GM12878 (cell line): ENCODE data around the gene CLPTM1L. TPM values are rescaled to one million over a fixed set of nuclear protein-coding genes. Genes with fewer than 3 reads are reported as not detected.

Source experiments
- ATAC-seq: fragments of 200-7000 bp; cut with Tn5 transposase; 3 replicates; pipeline ENCODE4 v1.9.1; 2020; ENCODE audit warnings: mild to moderate bottlenecking, moderate library complexity
- BruUV-seq: library from RNA; stranded (reverse); fragments of 400-500 nt; replicated peaks from 2 replicates; lab custom pipeline; 2021; lab: Mats Ljungman, UMichigan
- CTCF ChIA-PET: fragments of 300-600 bp; sonication (Branson Sonifier 250); formaldehyde crosslinking; extraction: SDS; loops from one replicate; lab custom pipeline; 2021; ENCODE audit warnings: inconsistent platforms; lab: Yijun Ruan, JAX
- POLR2A ChIA-PET: fragments of 350-600 bp; formaldehyde crosslinking; extraction: SDS; loops from one replicate; lab custom pipeline; 2021; ENCODE audit warnings: inconsistent platforms; lab: Charles Lee
- RAD21 ChIA-PET: fragments of 300-600 bp; sonication (Branson Sonifier 250); formaldehyde crosslinking; loops from one replicate; lab custom pipeline; 2023; ENCODE audit warnings: antibody characterized with exemption; ENCODE audit not compliant: unreplicated experiment; lab: Charles Lee
- SMC1A ChIA-PET: fragments of 300-600 bp; sonication (Branson Sonifier 250); formaldehyde crosslinking; loops from one replicate; lab custom pipeline; 2023; ENCODE audit not compliant: unreplicated experiment, uncharacterized antibody; lab: Charles Lee
- DNase-seq: peaks from one replicate; pipeline ENCODE4 v3.0.0-alpha.2; 2011; ENCODE audit warnings: low read depth, low spot score
- FAIRE-seq: peaks from 3 replicates; lab custom pipeline; 2011; peaks lifted over from hg19 to GRCh38; lab: Jason Lieb, UNC
- H2AFZ ChIP-seq: 2 replicates; pipeline ENCODE4 v1.6.0; 2011; ENCODE audit warnings: low read depth, low read length, control low read depth; ENCODE audit not compliant: control insufficient read depth
- H3K27ac ChIP-seq: 2 replicates; pipeline ENCODE4 v1.5.1; 2011; ENCODE audit warnings: control low read depth; ENCODE audit not compliant: control insufficient read depth, insufficient read depth
- H3K27me3 ChIP-seq, 2 experiments: replicated peaks in 1 of 2; 2 replicates each; pipeline versions ENCODE4 v1.6.0 to v1.6.1; 2011; ENCODE audit warnings: low read length in 1 of 2; ENCODE audit not compliant: control insufficient read depth in 2 of 2, insufficient read depth in 2 of 2
- H3K36me3 ChIP-seq, 2 experiments: 2 replicates each; pipeline ENCODE4 v1.5.1; 2011; ENCODE audit warnings: low read length in 1 of 2; ENCODE audit not compliant: control insufficient read depth in 2 of 2, insufficient read depth in 2 of 2
- H3K4me1 ChIP-seq: 2 replicates; pipeline ENCODE4 v1.6.1; 2011; ENCODE audit warnings: mild to moderate bottlenecking, low read length, moderate library complexity, mixed read lengths; ENCODE audit not compliant: control insufficient read depth, insufficient read depth
- H3K4me2 ChIP-seq: 2 replicates; pipeline ENCODE4 v1.6.0; 2011; ENCODE audit warnings: control low read depth; ENCODE audit not compliant: control insufficient read depth, insufficient read depth
- H3K4me3 ChIP-seq: fragments of 200-600 bp; sonication (generic); 2 replicates; pipeline ENCODE4 v1.5.1; 2016
- H3K79me2 ChIP-seq: 2 replicates; pipeline ENCODE4 v1.6.0; 2011; ENCODE audit warnings: low read length; ENCODE audit not compliant: control insufficient read depth, insufficient read depth
- H3K9ac ChIP-seq: 2 replicates; pipeline ENCODE4 v1.8.0; 2011; ENCODE audit warnings: low read length, control low read depth, mixed read lengths; ENCODE audit not compliant: control insufficient read depth, insufficient read depth
- H3K9me3 ChIP-seq: replicated peaks from 3 replicates; pipeline ENCODE4 v1.5.1; 2011; ENCODE audit warnings: mild to moderate bottlenecking, low read length; ENCODE audit not compliant: control insufficient read depth, insufficient read depth
- H4K20me1 ChIP-seq: 2 replicates; pipeline ENCODE4 v1.6.0; 2011; ENCODE audit not compliant: control insufficient read depth, insufficient read depth
- BACH1 ChIP-seq: fragments of 450-650 bp; IDR thresholded peaks from 2 replicates; pipeline ENCODE4 v1.6.1; 2017; ENCODE audit warnings: mild to moderate bottlenecking, borderline replicate concordance
- CBX3 ChIP-seq: fragments of 200-600 bp; sonication (generic); IDR thresholded peaks from 2 replicates; pipeline ENCODE4 v1.6.1; 2016; ENCODE audit warnings: low read depth, borderline replicate concordance
- CBX5 ChIP-seq: sonication (generic); IDR thresholded peaks from 2 replicates; pipeline ENCODE4 v1.6.1; 2016; ENCODE audit warnings: low read depth, moderate library complexity, mild to moderate bottlenecking, inconsistent platforms
- HDAC6 ChIP-seq: fragments of 200-600 bp; sonication (generic); IDR thresholded peaks from one replicate; pipeline ENCODE4 v1.8.0; 2017; ENCODE audit warnings: antibody characterized with exemption; ENCODE audit not compliant: unreplicated experiment
- SREBF2 ChIP-seq: IDR thresholded peaks from 2 replicates; pipeline ENCODE4 v1.6.1; 2012; ENCODE audit warnings: mild to moderate bottlenecking, low read length
- WGBS: methylation state at CpG from one replicate; pipeline ENCODE4 v1.1.6; 2016; ENCODE audit warnings: low lambda C conversion rate; ENCODE audit not compliant: insufficient replicate concordance, insufficient coverage; ENCODE audit errors: missing lambda C conversion rate; 5-methylcytosine and 5-hydroxymethylcytosine counted together
- in situ Hi-C: fragments of 300-500 bp; cut with MboI; formaldehyde crosslinking; loops from 9 replicates; pipeline ENCODE4 v1.14.3; 2018; ENCODE audit warnings: mixed read lengths
- intact Hi-C: fragments of 100-400 bp; cut with micrococcal nuclease; formaldehyde crosslinking; loops from one replicate; pipeline ENCODE4 v1.14.2; 2022; ENCODE audit not compliant: unreplicated experiment
- polyA plus RNA-seq, 11 experiments: library from polyadenylated mRNA; depleted of rRNA in 4 of 11; unstranded in 6 of 11; stranded (reverse) in 5 of 11; fragments of >200 nt; fragmentation: Nextera tagmentation in 4 of 11; fragmentation: Illumina TruSeq in 1 of 11; extraction: Ambion mirVana in 4 of 11; extraction: Trizol in 1 of 11; gene quantifications; 1 replicate in 1 of 11; 2 replicates in 10 of 11; pipeline versions ENCODE4 v1.2.1 to v1.2.3, GENCODE V29; 2011 to 2016; ENCODE audit warnings: inconsistent platforms in 2 of 11, missing spikeins in 2 of 11, low read depth in 1 of 11
- total RNA-seq, 4 experiments: library from RNA; depleted of rRNA in 3 of 4; stranded (reverse); fragments of >200 nt in 3 of 4; fragmentation: Illumina TruSeq in 1 of 4; extraction: Trizol in 1 of 4; gene quantifications; 2 replicates each; pipeline versions ENCODE4 v1.2.1 to v1.2.3, GENCODE V29; 2013 to 2021

Gene CLPTM1L
- total and polyA plus RNA-seq, 10 of the 15 experiments (the other 5 are each of a cell fraction or from before 2014, with no cell fraction given) = 2.9 to 278 (median 135) TPM

- 58% methylated on average over 10 of the region's 10 CpGs for WGBS
Measured at GRCh38 chr5:1277781-1278180, 67.1 kb downstream of the CLPTM1L start.

GRCh38 chr5:1277331-1277730 lies 67.6 kb downstream of the CLPTM1L start:
- Histone ChIP-seq H3K36me3 (peaks cover 0 to 14% of the 10 kb centered on the region in 2 experiments; a peak in 2 of 4 replicates), H3K79me2 (no peaks in the 10 kb centered on the region), H3K27ac (no peak overlapping the region), H3K4me3 (no peak overlapping the region), H3K9me3 (no peaks in the 10 kb centered on the region; the same call in 2 of the 3 replicates), H3K4me1 (no peaks in the 10 kb centered on the region), H3K4me2 (no peak overlapping the region), H3K27me3 (no peaks in the 10 kb centered on the region), H3K9ac (no peak overlapping the region), H2AFZ (no peak overlapping the region), H4K20me1 (no peaks in the 10 kb centered on the region)
- intact Hi-C loops (no loop called here), in situ Hi-C loops (no loop called here)
- no peak for FAIRE-seq
- RAD21 ChIA-PET = no interaction called here
- no TSS peak for BruUV-seq
- POLR2A ChIA-PET = no interaction called here
- no peak for TF ChIP-seq HDAC6
- DNase-seq = no peak
- SMC1A ChIA-PET = no interaction called here
- 70% methylated on average over 17 of the region's 21 CpGs for WGBS
- CTCF ChIA-PET = no interaction called here
- no peak for ATAC-seq

More at GRCh38 chr5:1277781-1278180, 67.1 kb downstream of the CLPTM1L start:
- Histone ChIP-seq H4K20me1 (no peaks in the 10 kb centered on the region), H3K9ac (no peak overlapping the region), H3K27me3 (no peaks in the 10 kb centered on the region), H3K27ac (no peak overlapping the region), H3K36me3 (peaks cover 0 to 14% of the 10 kb centered on the region in 2 experiments; a peak in 2 of 4 replicates), H3K79me2 (no peaks in the 10 kb centered on the region), H3K4me2 (no peak overlapping the region), H3K4me3 (no peak overlapping the region), H3K9me3 (no peaks in the 10 kb centered on the region; the same call in 2 of the 3 replicates), H2AFZ (no peak overlapping the region), H3K4me1 (no peaks in the 10 kb centered on the region)
- RAD21 ChIA-PET = no interaction called here
- CTCF ChIA-PET = no interaction called here
- no peak for FAIRE-seq
- SMC1A ChIA-PET = no interaction called here
- BruUV-seq = no TSS peak
- POLR2A ChIA-PET = no interaction called here
- DNase-seq = no peak
- ATAC-seq = no peak
- in situ Hi-C loops = no loop called here
- TF ChIP-seq CBX5 (no peak), BACH1 (no peak), CBX3 (no peak), SREBF2 (no peak)
- intact Hi-C loops = no loop called here
